Peyer's patch (tissue), 4 donors: Measurements from ENCODE around the gene TMEM132D. TPM values are rescaled to one million over a fixed set of nuclear protein-coding genes. Genes with fewer than 3 reads are reported as not detected.

Experiments
- DNase-seq, 3 donors: peaks; one replicate each; pipeline ENCODE4 v3.0.0-alpha.2; 2017 to 2019
- H3K27ac ChIP-seq, 4 donors: fragments of 200-600 bp; sonication (generic); one replicate each; pipeline ENCODE4 v1.5.1; 2016 to 2019
- H3K27me3 ChIP-seq, 2 donors: fragments of 200-600 bp; sonication (generic); one replicate each; pipeline ENCODE4 v1.5.1; 2019
- H3K36me3 ChIP-seq, 3 donors: fragments of 200-600 bp; sonication (generic); one replicate each; pipeline ENCODE4 v1.5.1; 2016 to 2019
- H3K4me1 ChIP-seq, 4 donors: fragments of 200-600 bp; sonication (generic); one replicate each; pipeline ENCODE4 v1.5.1; 2016 to 2019
- H3K4me3 ChIP-seq, 4 donors: fragments of 200-600 bp; sonication (generic); 1 replicate in 3 of 4; 2 replicates in 1 of 4; pipeline ENCODE4 v1.5.1; 2016 to 2019; ENCODE audit warnings: mild to moderate bottlenecking in 1 of 4
- H3K9me3 ChIP-seq, 4 donors: fragments of 200-600 bp; sonication (generic); one replicate each; pipeline ENCODE4 v1.5.1; 2016 to 2019; ENCODE audit warnings: mild to moderate bottlenecking in 1 of 4
- CTCF ChIP-seq, 6 experiments: fragments of 450-650 bp in 4 of 6; fragments of 200-600 bp in 2 of 6; sonication (generic) in 1 of 6; IDR thresholded peaks; one replicate each; pipeline ENCODE4 v1.5.1; 2017 to 2019; ENCODE audit warnings: antibody characterized with exemption in 6 of 6, mild to moderate bottlenecking in 3 of 6, moderate library complexity in 1 of 6
- POLR2A ChIP-seq, 2 donors: fragments of 450-650 bp; IDR thresholded peaks; one replicate each; pipeline ENCODE4 v1.5.1; 2017; ENCODE audit warnings: antibody characterized with exemption in 2 of 2, mild to moderate bottlenecking in 2 of 2, moderate library complexity in 2 of 2
- total RNA-seq, 4 donors: library from RNA; depleted of rRNA; stranded (reverse); fragments of >200 nt; gene quantifications; one replicate each; pipeline ENCODE4 v1.1.0, GENCODE V29; 2016

Gene TMEM132D
- total RNA-seq, 4 donors from 2014 or later, result 0.27 to 1.7 (median 0.41) TPM

GRCh38 chr12:129279771-129280170 is 624.1 kb downstream of the TMEM132D start:
- Histone ChIP-seq H3K4me1 (no peaks in the 10 kb centered on the region), H3K27ac (no peak overlapping the region), H3K36me3 (no peaks in the 10 kb centered on the region), H3K4me3 (no peak overlapping the region), H3K27me3 (peaks cover 0 to 4% of the 10 kb centered on the region in 2 donors), H3K9me3 (no peaks in the 10 kb centered on the region)
- TF ChIP-seq CTCF (IDR thresholded peaks at IDR 0.05), result no peak
- no peak for TF ChIP-seq POLR2A (IDR thresholded peaks at IDR 0.05)
- no peak for DNase-seq

GRCh38 chr12:129276361-129277060 is 627.3 kb downstream of the TMEM132D start:
- no peaks in the 10 kb centered on the region for H3K9me3 ChIP-seq
- TF ChIP-seq CTCF (IDR thresholded peaks at IDR 0.05), result no peak
- no peak for TF ChIP-seq POLR2A (IDR thresholded peaks at IDR 0.05)
- H3K4me3 ChIP-seq, result no peak overlapping the region
- no peaks in the 10 kb centered on the region for H3K36me3 ChIP-seq
- DNase-seq, result no peak
- H3K4me1 ChIP-seq, result no peaks in the 10 kb centered on the region
- H3K27me3 ChIP-seq, result peaks cover 0 to 4% of the 10 kb centered on the region in 2 donors
- no peak overlapping the region for H3K27ac ChIP-seq

- TF ChIP-seq CTCF (IDR thresholded peaks at IDR 0.05), result no peak
- TF ChIP-seq POLR2A (IDR thresholded peaks at IDR 0.05), result no peak
- no peaks in the 10 kb centered on the region for H3K4me1 ChIP-seq
- H3K4me3 ChIP-seq, result no peak overlapping the region
- H3K36me3 ChIP-seq, result no peaks in the 10 kb centered on the region
- H3K9me3 ChIP-seq, result no peaks in the 10 kb centered on the region
- no peak for DNase-seq
- no peak overlapping the region for H3K27ac ChIP-seq
- no peaks in the 10 kb centered on the region for H3K27me3 ChIP-seq
These were observed 633.9 kb downstream of the TMEM132D start for GRCh38 chr12:129269756-129270495.

- H3K27ac ChIP-seq, result no peak overlapping the region
- DNase-seq, result no peak
These were observed 645.0 kb downstream of the TMEM132D start for GRCh38 chr12:129258781-129259318.

GRCh38 chr12:129257524-129257923 is 646.3 kb downstream of the TMEM132D start:
- Histone ChIP-seq H3K27me3 (no peaks in the 10 kb centered on the region), H3K4me3 (no peak overlapping the region), H3K4me1 (no peaks in the 10 kb centered on the region), H3K27ac (no peak overlapping the region), H3K36me3 (no peaks in the 10 kb centered on the region), H3K9me3 (no peaks in the 10 kb centered on the region)
- no peak for DNase-seq
- TF ChIP-seq CTCF (IDR thresholded peaks at IDR 0.05), result no peak
- TF ChIP-seq POLR2A (IDR thresholded peaks at IDR 0.05), result no peak

More at GRCh38 chr12:129258781-129259318, 645.0 kb downstream of the TMEM132D start:
- no peaks in the 10 kb centered on the region for H3K9me3 ChIP-seq
- H3K4me1 ChIP-seq, result no peaks in the 10 kb centered on the region
- TF ChIP-seq CTCF (IDR thresholded peaks at IDR 0.05) (no peak), POLR2A (IDR thresholded peaks at IDR 0.05) (no peak)
- no peak overlapping the region for H3K4me3 ChIP-seq
- no peaks in the 10 kb centered on the region for H3K27me3 ChIP-seq
- H3K36me3 ChIP-seq, result no peaks in the 10 kb centered on the region
